ENCODE data around the gene EXT2. TPM values are rescaled to one million over a fixed set of nuclear protein-coding genes. Genes with fewer than 3 reads are reported as not detected.
A peak's percentile ranks its signal among the peaks of the same experiment; 100 is the strongest.

The EXT2 gene
- polyA plus RNA-seq, 1 donor from 2014 or later: 77.5 TPM

DNA sequence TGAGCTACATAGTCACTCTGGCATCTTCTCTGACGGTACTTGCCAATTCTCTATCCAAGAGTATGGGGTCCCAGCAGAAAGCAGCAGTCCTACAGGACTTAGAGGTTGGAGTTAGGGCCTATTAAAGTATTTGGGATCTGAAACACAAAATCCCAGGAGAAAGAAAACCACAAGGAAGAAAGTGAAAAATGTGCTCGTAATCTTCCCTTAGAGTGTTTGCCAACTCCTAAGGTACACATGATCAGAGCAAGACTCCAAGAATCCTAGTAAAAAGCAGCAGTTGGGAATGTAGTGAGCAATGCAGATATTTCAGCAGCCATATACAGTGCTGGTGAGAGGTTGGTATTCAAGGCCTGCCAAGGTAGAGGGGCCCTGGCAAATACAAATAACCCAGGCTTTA lies 71.6 kb downstream of the EXT2 start:
- Histone ChIP-seq H3K9ac (ENCODE audit: low read length) (no peak overlapping the region), H3K9me3 (ENCODE audit: low read length) (no peaks in the 10 kb centered on the region), H3F3A (ENCODE audit: insufficient read depth, low read length, poor library complexity, severe bottlenecking) (no peaks in the 10 kb centered on the region), H3K27me3 (ENCODE audit: insufficient read depth, low read depth, low read length) (no peaks in the 10 kb centered on the region), H3K79me2 (replicated peaks; ENCODE audit: insufficient read depth, low read length) (no peaks in the 10 kb centered on the region), H3K9me2 (ENCODE audit: insufficient read depth, low read length) (no peaks in the 10 kb centered on the region), H2AFZ (ENCODE audit: low read depth, low read length) (no peak overlapping the region), H4K20me1 (ENCODE audit: insufficient read depth) (no peaks in the 10 kb centered on the region), H3K27ac (ENCODE audit: low read length) (no peak overlapping the region), H3K36me3 (ENCODE audit: insufficient read depth, low read length) (no peaks in the 10 kb centered on the region), H3K4me2 (ENCODE audit: low read length) (no peak overlapping the region), H3K4me3 (ENCODE audit: low read length) (no peak overlapping the region)
- TF ChIP-seq EZH2 (IDR thresholded peaks at IDR 0.05; ENCODE audit: borderline replicate concordance, insufficient read depth, low read length, poor library complexity, severe bottlenecking) (no peak), MXI1 (conservative IDR thresholded peaks at IDR 0.05; ENCODE audit: poor library complexity, severe bottlenecking) (no peak), RAD21 (conservative IDR thresholded peaks at IDR 0.05) (no peak), POLR2AphosphoS5 (IDR thresholded peaks at IDR 0.05) (no peak), EP300 (conservative IDR thresholded peaks at IDR 0.05; ENCODE audit: poor library complexity, severe bottlenecking) (no peak), TAF1 (IDR thresholded peaks at IDR 0.05; ENCODE audit: low read depth) (no peak), CTCF (IDR thresholded peaks at IDR 0.05; ENCODE audit: poor library complexity, severe bottlenecking) (no peak)
- TF ChIP-seq, protein P1, sequence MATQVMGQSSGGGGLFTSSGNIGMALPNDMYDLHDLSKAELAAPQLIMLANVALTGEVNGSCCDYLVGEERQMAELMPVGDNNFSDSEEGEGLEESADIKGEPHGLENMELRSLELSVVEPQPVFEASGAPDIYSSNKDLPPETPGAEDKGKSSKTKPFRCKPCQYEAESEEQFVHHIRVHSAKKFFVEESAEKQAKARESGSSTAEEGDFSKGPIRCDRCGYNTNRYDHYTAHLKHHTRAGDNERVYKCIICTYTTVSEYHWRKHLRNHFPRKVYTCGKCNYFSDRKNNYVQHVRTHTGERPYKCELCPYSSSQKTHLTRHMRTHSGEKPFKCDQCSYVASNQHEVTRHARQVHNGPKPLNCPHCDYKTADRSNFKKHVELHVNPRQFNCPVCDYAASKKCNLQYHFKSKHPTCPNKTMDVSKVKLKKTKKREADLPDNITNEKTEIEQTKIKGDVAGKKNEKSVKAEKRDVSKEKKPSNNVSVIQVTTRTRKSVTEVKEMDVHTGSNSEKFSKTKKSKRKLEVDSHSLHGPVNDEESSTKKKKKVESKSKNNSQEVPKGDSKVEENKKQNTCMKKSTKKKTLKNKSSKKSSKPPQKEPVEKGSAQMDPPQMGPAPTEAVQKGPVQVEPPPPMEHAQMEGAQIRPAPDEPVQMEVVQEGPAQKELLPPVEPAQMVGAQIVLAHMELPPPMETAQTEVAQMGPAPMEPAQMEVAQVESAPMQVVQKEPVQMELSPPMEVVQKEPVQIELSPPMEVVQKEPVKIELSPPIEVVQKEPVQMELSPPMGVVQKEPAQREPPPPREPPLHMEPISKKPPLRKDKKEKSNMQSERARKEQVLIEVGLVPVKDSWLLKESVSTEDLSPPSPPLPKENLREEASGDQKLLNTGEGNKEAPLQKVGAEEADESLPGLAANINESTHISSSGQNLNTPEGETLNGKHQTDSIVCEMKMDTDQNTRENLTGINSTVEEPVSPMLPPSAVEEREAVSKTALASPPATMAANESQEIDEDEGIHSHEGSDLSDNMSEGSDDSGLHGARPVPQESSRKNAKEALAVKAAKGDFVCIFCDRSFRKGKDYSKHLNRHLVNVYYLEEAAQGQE (IDR thresholded peaks at IDR 0.05; ENCODE audit: borderline replicate concordance): no peak

DNA sequence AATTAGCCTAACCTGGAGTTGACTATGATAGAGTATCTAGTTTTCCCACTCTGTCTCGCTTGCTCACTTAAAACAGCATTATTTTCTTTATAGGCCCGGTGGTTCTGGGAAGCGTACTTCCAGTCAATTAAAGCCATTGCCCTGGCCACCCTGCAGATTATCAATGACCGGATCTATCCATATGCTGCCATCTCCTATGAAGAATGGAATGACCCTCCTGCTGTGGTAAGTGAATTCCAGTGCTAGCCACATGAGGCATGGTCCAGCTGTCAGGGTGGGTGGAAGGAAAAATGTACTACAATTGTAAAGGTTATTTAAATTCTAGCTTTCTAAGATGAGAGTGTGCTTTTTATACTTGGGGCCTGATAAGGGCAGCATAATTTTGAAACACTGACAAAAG lies 76.0 kb downstream of the EXT2 start:
- Histone ChIP-seq H3K4me2 (ENCODE audit: low read length) (no peak overlapping the region), H3K27me3 (ENCODE audit: insufficient read depth, low read depth, low read length) (no peaks in the 10 kb centered on the region), H3K9me2 (ENCODE audit: insufficient read depth, low read length) (no peaks in the 10 kb centered on the region), H2AFZ (ENCODE audit: low read depth, low read length) (no peak overlapping the region), H3K36me3 (ENCODE audit: insufficient read depth, low read length) (no peaks in the 10 kb centered on the region), H4K20me1 (ENCODE audit: insufficient read depth) (no peaks in the 10 kb centered on the region), H3K4me3 (ENCODE audit: low read length) (no peak overlapping the region), H3F3A (ENCODE audit: insufficient read depth, low read length, poor library complexity, severe bottlenecking) (no peaks in the 10 kb centered on the region), H3K9ac (ENCODE audit: low read length) (no peak overlapping the region), H3K9me3 (ENCODE audit: low read length) (no peaks in the 10 kb centered on the region), H3K79me2 (replicated peaks; ENCODE audit: insufficient read depth, low read length) (no peaks in the 10 kb centered on the region), H3K27ac (ENCODE audit: low read length) (no peak overlapping the region)
- TF ChIP-seq POLR2AphosphoS5 (IDR thresholded peaks at IDR 0.05) (peak; percentile 48), SMC3 (conservative IDR thresholded peaks at IDR 0.05; ENCODE audit: poor library complexity) (no peak), CTCF (IDR thresholded peaks at IDR 0.05; ENCODE audit: poor library complexity, severe bottlenecking) (no peak)
- TF ChIP-seq, protein P1 (IDR thresholded peaks at IDR 0.05; ENCODE audit: borderline replicate concordance): peak; percentile 80

All from neural cell (in vitro differentiated cells).